ENCODE results near the gene MCF2L. TPM values are rescaled to one million over a fixed set of nuclear protein-coding genes. Genes with fewer than 3 reads are reported as not detected.

The MCF2L gene
- total RNA-seq, 2 donors from 2014 or later: 47.6 to 64.7 TPM

GRCh38 chr13:113026391-113026910, 57.4 kb downstream of the MCF2L start:
- H3K4me1 ChIP-seq (replicated peaks): no peaks in the 10 kb centered on the region
- H3K4me3 ChIP-seq: no peak overlapping the region
- H3K27me3 ChIP-seq (replicated peaks; ENCODE audit: insufficient read depth): no peaks in the 10 kb centered on the region
- H3K36me3 ChIP-seq: no peaks in the 10 kb centered on the region
- intact Hi-C loops (cut with DNase I): no loop called here
- no peak for DNase-seq (ENCODE audit: low spot score)
- TF ChIP-seq POLR2A (IDR thresholded peaks at IDR 0.05): no peak
- no peak for TF ChIP-seq POLR2AphosphoS5 (IDR thresholded peaks at IDR 0.05)
- TF ChIP-seq CTCF (IDR thresholded peaks at IDR 0.05): no peak
- H3K9me3 ChIP-seq: no peaks in the 10 kb centered on the region
- no peak overlapping the region for H3K27ac ChIP-seq
- WGBS: 89% methylated on average over 21 of the region's 21 CpGs

- Histone ChIP-seq H3K36me3 (no peaks in the 10 kb centered on the region), H3K4me1 (replicated peaks) (no peaks in the 10 kb centered on the region), H3K27ac (no peak overlapping the region), H3K9me3 (no peaks in the 10 kb centered on the region), H3K4me3 (no peak overlapping the region), H3K27me3 (replicated peaks; ENCODE audit: insufficient read depth) (no peaks in the 10 kb centered on the region)
- TF ChIP-seq CTCF (IDR thresholded peaks at IDR 0.05) (no peak), POLR2A (IDR thresholded peaks at IDR 0.05) (no peak), POLR2AphosphoS5 (IDR thresholded peaks at IDR 0.05) (no peak)
- intact Hi-C loops (cut with DNase I): no loop called here
- DNase-seq (ENCODE audit: low spot score): no peak
- WGBS: 84% methylated on average over 13 of the region's 13 CpGs
Measured at GRCh38 chr13:113027095-113027494, 58.1 kb downstream of the MCF2L start.

- no peak for DNase-seq (ENCODE audit: low spot score)
- no peak overlapping the region for H3K27ac ChIP-seq
- no peaks in the 10 kb centered on the region for H3K36me3 ChIP-seq
- H3K4me1 ChIP-seq (replicated peaks): no peaks in the 10 kb centered on the region
- no peak for TF ChIP-seq POLR2A (IDR thresholded peaks at IDR 0.05)
- TF ChIP-seq CTCF (IDR thresholded peaks at IDR 0.05): no peak
- TF ChIP-seq POLR2AphosphoS5 (IDR thresholded peaks at IDR 0.05): no peak
- intact Hi-C loops (cut with DNase I): no loop called here
- WGBS: 88% methylated on average over 16 of the region's 16 CpGs
- H3K4me3 ChIP-seq: no peak overlapping the region
- no peaks in the 10 kb centered on the region for H3K27me3 ChIP-seq (replicated peaks; ENCODE audit: insufficient read depth)
- H3K9me3 ChIP-seq: no peaks in the 10 kb centered on the region
Measured at GRCh38 chr13:113027566-113027965, 58.6 kb downstream of the MCF2L start.

GRCh38 chr13:113028336-113029060, 59.5 kb downstream of the MCF2L start:
- WGBS: 88% methylated on average over 16 of the region's 16 CpGs
- DNase-seq (ENCODE audit: low spot score): no peak

More at GRCh38 chr13:113028336-113029060, 59.5 kb downstream of the MCF2L start:
- H3K27ac ChIP-seq: no peak overlapping the region
- H3K9me3 ChIP-seq: no peaks in the 10 kb centered on the region
- no peaks in the 10 kb centered on the region for H3K4me1 ChIP-seq (replicated peaks)
- no peak overlapping the region for H3K4me3 ChIP-seq
- no peaks in the 10 kb centered on the region for H3K27me3 ChIP-seq (replicated peaks; ENCODE audit: insufficient read depth)
- H3K36me3 ChIP-seq: no peaks in the 10 kb centered on the region
- TF ChIP-seq CTCF (IDR thresholded peaks at IDR 0.05): no peak
- no peak for TF ChIP-seq POLR2A (IDR thresholded peaks at IDR 0.05)
- TF ChIP-seq POLR2AphosphoS5 (IDR thresholded peaks at IDR 0.05): no peak
- intact Hi-C loops (cut with DNase I): no loop called here
